Endothelial cell of umbilical vein (primary cell): Measurements from ENCODE around the gene SAA4.

Experiments used
- CTCF ChIP-seq, 2 donors: IDR thresholded peaks; 1 replicate in 1 of 2; 2 replicates in 1 of 2; pipeline ENCODE4 v1.5.1; 2011; ENCODE audit warnings: low read length in 2 of 2, mild to moderate bottlenecking in 2 of 2, moderate library complexity in 2 of 2, control low read depth in 1 of 2, inconsistent platforms in 1 of 2, low read depth in 1 of 2; ENCODE audit not compliant: insufficient read depth in 1 of 2; ENCODE audit errors: extremely low read depth in 1 of 2
- EZH2 ChIP-seq: IDR thresholded peaks from 2 replicates; pipeline ENCODE4 v1.6.1; 2012; ENCODE audit warnings: borderline replicate concordance, low read depth, mild to moderate bottlenecking, moderate library complexity, low read length, inconsistent platforms; ENCODE audit not compliant: severe bottlenecking
- FOS ChIP-seq: IDR thresholded peaks from 2 replicates; pipeline ENCODE4 v1.6.1; 2011; ENCODE audit warnings: mild to moderate bottlenecking, low read length, moderate library complexity, borderline replicate concordance; ENCODE audit not compliant: insufficient read depth
- MYC ChIP-seq: IDR thresholded peaks from one replicate; pipeline ENCODE4 v1.6.1; 2011; ENCODE audit warnings: mild to moderate bottlenecking, low read depth, low read length
- POLR2A ChIP-seq: IDR thresholded peaks from 2 replicates; pipeline ENCODE4 v1.6.1; 2012; ENCODE audit warnings: low read depth, mild to moderate bottlenecking, control low read depth, low read length
- POLR2AphosphoS5 ChIP-seq: IDR thresholded peaks from 2 replicates; pipeline ENCODE4 v1.6.1; 2012; ENCODE audit warnings: low read depth, mild to moderate bottlenecking, control low read depth, low read length, moderate library complexity; ENCODE audit not compliant: insufficient read depth
- TF ChIP-seq, protein P1 (sequence below): IDR thresholded peaks from 2 replicates; pipeline ENCODE4 v1.6.1; 2011; ENCODE audit not compliant: insufficient read depth, insufficient read length

GRCh38 chr11:18243783-18244362 is 7.3 kb upstream of the SAA4 start:
- TF ChIP-seq CTCF (IDR thresholded peaks at IDR 0.05; ENCODE audit: extremely low read depth in 1 of 2, insufficient read depth in 1 of 2, low read depth in 1 of 2, low read length in 2 of 2) (peak; percentile 69 to 84), POLR2A (no peak), POLR2AphosphoS5 (no peak), MYC (no peak), FOS (no peak), EZH2 (no peak)
- TF ChIP-seq, protein P1, sequence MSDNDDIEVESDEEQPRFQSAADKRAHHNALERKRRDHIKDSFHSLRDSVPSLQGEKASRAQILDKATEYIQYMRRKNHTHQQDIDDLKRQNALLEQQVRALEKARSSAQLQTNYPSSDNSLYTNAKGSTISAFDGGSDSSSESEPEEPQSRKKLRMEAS, result no peak
